Activated B cell treated with CpG ODN at 0.5 μM for 24 hours (primary cell): ENCODE data around the gene TCAP. TPM values are rescaled to one million over a fixed set of nuclear protein-coding genes. Genes with fewer than 3 reads are reported as not detected.

Experiments
- ATAC-seq: fragments of 200-7000 bp; cut with Tn5 transposase; one replicate; pipeline ENCODE4 v1.10.0; 2021; ENCODE audit warnings: low read depth, mild to moderate bottlenecking, moderate library complexity
- CTCF ChIA-PET: fragments of 350-600 bp; sonication (Branson Sonifier 250); formaldehyde crosslinking; loops from one replicate; lab custom pipeline; 2021; ENCODE audit warnings: antibody characterized with exemption; lab: Charles Lee
- POLR2A ChIA-PET: fragments of 350-600 bp; sonication (Branson Sonifier 250); formaldehyde crosslinking; loops from one replicate; lab custom pipeline; 2021; ENCODE audit warnings: antibody characterized with exemption; lab: Charles Lee
- DNase-seq: peaks from one replicate; pipeline ENCODE4 v3.0.0; 2022
- H3K27ac Mint-ChIP-seq: one replicate; pipeline ENCODE4 v1.8.0; 2020; ENCODE audit warnings: mixed read lengths
- H3K27me3 Mint-ChIP-seq: one replicate; pipeline ENCODE4 v1.8.0; 2021; ENCODE audit warnings: mixed read lengths
- H3K36me3 Mint-ChIP-seq: one replicate; pipeline ENCODE4 v1.8.0; 2021; ENCODE audit warnings: low read depth, mixed read lengths
- H3K4me1 Mint-ChIP-seq: one replicate; pipeline ENCODE4 v1.8.0; 2021; ENCODE audit warnings: mixed read lengths
- H3K4me3 Mint-ChIP-seq: one replicate; pipeline ENCODE4 v1.8.0; 2020; ENCODE audit warnings: mild to moderate bottlenecking, mixed read lengths
- H3K9me3 Mint-ChIP-seq: one replicate; pipeline ENCODE4 v1.8.0; 2020; ENCODE audit warnings: mixed read lengths
- CTCF ChIP-seq: fragments of 200-600 bp; IDR thresholded peaks from one replicate; pipeline ENCODE4 v1.8.0; 2022; ENCODE audit warnings: antibody characterized with exemption, mild to moderate bottlenecking
- intact Hi-C: fragments of 100-400 bp; cut with micrococcal nuclease; formaldehyde crosslinking; loops from one replicate; pipeline ENCODE4 v1.15.1; 2024
- total RNA-seq: library from RNA; stranded (reverse); gene quantifications from 2 replicates; pipeline ENCODE4 v1.2.3, GENCODE V29; 2022

The TCAP gene
- total RNA-seq, 1 donor from 2014 or later, result 2.3 TPM

GRCh38 chr17:39633570-39634183 is 31.5 kb upstream of the TCAP start:
- Mint-ChIP-seq H3K4me1 (peaks cover 33% of the 10 kb centered on the region), H3K4me3 (no peak overlapping the region), H3K9me3 (no peaks in the 10 kb centered on the region), H3K27ac (no peak overlapping the region), H3K36me3 (peaks cover 4% of the 10 kb centered on the region), H3K27me3 (peaks cover 9% of the 10 kb centered on the region)
- POLR2A ChIA-PET, result interaction anchor here (0.6 to 0.9 kb wide), 2 partner anchors 11 to 97 kb away, joined by 3 to 6 read pairs; partner anchors contain the start of gene MIEN1
- intact Hi-C loops, result no loop called here
- CTCF ChIA-PET, result interaction anchor here (0.6 to 4.0 kb wide), 7 partner anchors 11 to 231 kb away, joined by 3 to 56 read pairs (median 5); partner anchors contain the start of gene PNMT
- DNase-seq (no peak), ATAC-seq (no peak)
- no peak for TF ChIP-seq CTCF

- Mint-ChIP-seq H3K4me1 (peaks cover 40% of the 10 kb centered on the region), H3K4me3 (no peak overlapping the region), H3K27me3 (peaks cover 8% of the 10 kb centered on the region), H3K36me3 (peaks cover 4% of the 10 kb centered on the region), H3K27ac (no peak overlapping the region), H3K9me3 (no peaks in the 10 kb centered on the region)
- intact Hi-C loops, result no loop called here
- ChIA-PET CTCF (interaction anchor here (0.9 to 4.0 kb wide), 8 partner anchors 11 to 346 kb away, joined by 3 to 56 read pairs (median 6); partner anchors contain the start of genes MIEN1, PNMT and PSMD3), POLR2A (interaction anchor here (0.6 to 1.1 kb wide), 2 partner anchors 95 to 121 kb away, joined by 4 to 8 read pairs; no protein-coding TSS in a partner anchor)
- ATAC-seq (no peak), DNase-seq (no peak)
- peak; percentile 43 for TF ChIP-seq CTCF
Observed at GRCh38 chr17:39634384-39634871, 30.7 kb upstream of the TCAP start.

GRCh38 chr17:39635614-39636176 is 29.5 kb upstream of the TCAP start:
- peak overlapping the region; percentile 32 for H3K4me3 Mint-ChIP-seq
- POLR2A ChIA-PET, result interaction anchor here (0.7 kb wide), 1 partner anchor 18 kb away, joined by 3 read pairs; no protein-coding TSS in a partner anchor
- TF ChIP-seq CTCF, result no peak
- peaks cover 50% of the 10 kb centered on the region for H3K4me1 Mint-ChIP-seq
- peak overlapping the region; percentile 65 for H3K27ac Mint-ChIP-seq
- DNase-seq, result no peak
- CTCF ChIA-PET, result interaction anchor here (1.0 to 4.0 kb wide), 6 partner anchors 13 to 477 kb away, joined by 3 to 56 read pairs (median 7); partner anchors contain the start of genes MIEN1 and PNMT
- peaks cover 4% of the 10 kb centered on the region for H3K36me3 Mint-ChIP-seq
- H3K9me3 Mint-ChIP-seq, result no peaks in the 10 kb centered on the region
- H3K27me3 Mint-ChIP-seq, result peaks cover 3% of the 10 kb centered on the region
- intact Hi-C loops, result loop anchor here (2.0 to 5.0 kb wide), 3 partner anchors 13 to 347 kb away; partner anchors contain the start of gene PSMD3
- no peak for ATAC-seq

- H3K4me1 Mint-ChIP-seq, result peaks cover 59% of the 10 kb centered on the region
- no peaks in the 10 kb centered on the region for H3K27me3 Mint-ChIP-seq
- no peaks in the 10 kb centered on the region for H3K9me3 Mint-ChIP-seq
- DNase-seq (no peak), ATAC-seq (peak; percentile 14)
- CTCF ChIA-PET, result interaction anchor here (0.6 to 1.9 kb wide), 4 partner anchors 13 to 89 kb away, joined by 3 to 8 read pairs (median 5); partner anchors contain the start of gene PNMT
- peak overlapping the region; percentile 90 for H3K4me3 Mint-ChIP-seq
- peaks cover 4% of the 10 kb centered on the region for H3K36me3 Mint-ChIP-seq
- peak overlapping the region; percentile 86 for H3K27ac Mint-ChIP-seq
- TF ChIP-seq CTCF, result no peak
- POLR2A ChIA-PET, result interaction anchor here (2.0 kb wide), 1 partner anchor 52 kb away, joined by 6 read pairs; the partner anchor contains the start of gene PGAP3
- intact Hi-C loops, result loop anchor here (2.0 to 5.0 kb wide), 3 partner anchors 14 to 346 kb away; partner anchors contain the start of gene PSMD3
Observed at GRCh38 chr17:39636587-39636926, 28.6 kb upstream of the TCAP start.
